Gastrocnemius medialis (tissue), 4 donors: Measurements from ENCODE around the gene KCNH6. TPM values are rescaled to one million over a fixed set of nuclear protein-coding genes. Genes with fewer than 3 reads are reported as not detected.

Experiments used
- ATAC-seq, 2 donors: fragments of 150-250 bp; one replicate each; pipeline ENCODE4 v1.9.1; 2016
- DNase-seq, 2 donors: peaks; one replicate each; pipeline ENCODE4 v3.0.0-alpha.2; 2019
- H3K27ac ChIP-seq, 4 donors: fragments of 200-600 bp; sonication (generic); 1 replicate in 1 of 4; 2 replicates in 3 of 4; pipeline ENCODE4 v1.5.1; 2016 to 2018; ENCODE audit warnings: mild to moderate bottlenecking in 2 of 4, moderate library complexity in 1 of 4
- H3K27me3 ChIP-seq, 3 donors: fragments of 200-600 bp; sonication (generic) in 2 of 3; 1 replicate in 1 of 3; 2 replicates in 2 of 3; pipeline versions ENCODE4 v1.5.1 to v1.6.0; 2016 to 2019; ENCODE audit warnings: mild to moderate bottlenecking in 1 of 3, moderate library complexity in 1 of 3
- H3K36me3 ChIP-seq, 2 donors: fragments of 200-600 bp; sonication (generic) in 1 of 2; one replicate each; pipeline ENCODE4 v1.5.1; 2017 to 2018
- H3K4me1 ChIP-seq, 2 donors: fragments of 200-600 bp; sonication (generic) in 1 of 2; one replicate each; pipeline ENCODE4 v1.5.1; 2016 to 2017; ENCODE audit warnings: mild to moderate bottlenecking in 2 of 2
- H3K4me3 ChIP-seq, 4 donors: fragments of 200-600 bp; sonication (generic) in 3 of 4; 1 replicate in 1 of 4; 2 replicates in 3 of 4; pipeline ENCODE4 v1.5.1; 2016 to 2019; ENCODE audit warnings: mild to moderate bottlenecking in 2 of 4
- H3K9me3 ChIP-seq, 3 donors: fragments of 200-600 bp; sonication (generic) in 2 of 3; 1 replicate in 1 of 3; 2 replicates in 2 of 3; pipeline ENCODE4 v1.5.1; 2016 to 2019
- CTCF ChIP-seq, 5 experiments: fragments of 450-650 bp in 3 of 5; fragments of 200-600 bp in 2 of 5; sonication (generic) in 2 of 5; IDR thresholded peaks in 4 of 5; conservative IDR thresholded peaks in 1 of 5; 1 replicate in 4 of 5; 2 replicates in 1 of 5; pipeline ENCODE4 v1.5.1; 2016 to 2019; ENCODE audit warnings: antibody characterized with exemption in 5 of 5, mild to moderate bottlenecking in 3 of 5, moderate library complexity in 3 of 5
- POLR2A ChIP-seq, 2 donors: fragments of 450-650 bp; IDR thresholded peaks; one replicate each; pipeline ENCODE4 v1.6.1; 2017; ENCODE audit warnings: antibody characterized with exemption in 2 of 2, mild to moderate bottlenecking in 2 of 2, moderate library complexity in 2 of 2
- in situ Hi-C, 4 donors: fragments of 200-750 bp; cut with MboI; loops; one replicate each; pipeline versions ENCODE4 v1.15.0 to v1.8.0; 2017; ENCODE audit warnings: low sequenced_read_pairs in 4 of 4
- intact Hi-C: fragments of 100-400 bp; cut with DNase I; formaldehyde crosslinking; loops from one replicate; pipeline ENCODE4 v1.15.1; 2023; ENCODE audit warnings: low total_unique reads
- total RNA-seq, 4 donors: library from RNA; depleted of rRNA; stranded (reverse); fragments of >200 nt; gene quantifications; one replicate each; pipeline versions ENCODE4 v1.1.0 to v1.2.3, GENCODE V29; 2016

KCNH6 gene
- total RNA-seq, 4 donors from 2014 or later: not detected

GRCh38 chr17:63571632-63572310 lies 48.6 kb downstream of the KCNH6 start:
- Histone ChIP-seq H3K27me3 (no peaks in the 10 kb centered on the region), H3K27ac (no peak overlapping the region), H3K9me3 (no peaks in the 10 kb centered on the region), H3K4me3 (no peak overlapping the region), H3K36me3 (no peaks in the 10 kb centered on the region), H3K4me1 (peaks cover 0 to 4% of the 10 kb centered on the region in 2 donors)
- in situ Hi-C loops (no loop called here), intact Hi-C loops (no loop called here)
- TF ChIP-seq CTCF (IDR thresholded peaks at IDR 0.05 in 4 of 5, conservative IDR thresholded peaks at IDR 0.05 in 1 of 5) (no peak), POLR2A (IDR thresholded peaks at IDR 0.05) (no peak)
- DNase-seq: no peak
- ATAC-seq: peak in 1 of 2 donors; percentile 33

GRCh38 chr17:63573634-63574033 lies 50.5 kb downstream of the KCNH6 start:
- TF ChIP-seq CTCF (IDR thresholded peaks at IDR 0.05 in 4 of 5, conservative IDR thresholded peaks at IDR 0.05 in 1 of 5) (peak in 1 of 5 experiments; percentile 7), POLR2A (IDR thresholded peaks at IDR 0.05) (no peak)
- Histone ChIP-seq H3K4me1 (peaks cover 0 to 4% of the 10 kb centered on the region in 2 donors), H3K4me3 (no peak overlapping the region), H3K9me3 (no peaks in the 10 kb centered on the region), H3K27me3 (no peaks in the 10 kb centered on the region), H3K27ac (no peak overlapping the region), H3K36me3 (no peaks in the 10 kb centered on the region)
- DNase-seq (no peak), ATAC-seq (no peak)
- intact Hi-C loops (no loop called here), in situ Hi-C loops (no loop called here)

GRCh38 chr17:63578027-63578768 lies 55.0 kb downstream of the KCNH6 start:
- intact Hi-C loops (no loop called here), in situ Hi-C loops (no loop called here)
- H3K27ac ChIP-seq: no peak overlapping the region
- no peaks in the 10 kb centered on the region for H3K27me3 ChIP-seq
- ATAC-seq (no peak), DNase-seq (no peak)
- H3K9me3 ChIP-seq: no peaks in the 10 kb centered on the region
- no peak overlapping the region for H3K4me3 ChIP-seq
- TF ChIP-seq POLR2A (IDR thresholded peaks at IDR 0.05) (no peak), CTCF (IDR thresholded peaks at IDR 0.05 in 4 of 5, conservative IDR thresholded peaks at IDR 0.05 in 1 of 5) (no peak)
- no peaks in the 10 kb centered on the region for H3K4me1 ChIP-seq
- H3K36me3 ChIP-seq: peaks cover 0 to 21% of the 10 kb centered on the region in 2 donors

GRCh38 chr17:63578769-63579111 lies 55.6 kb downstream of the KCNH6 start:
- Histone ChIP-seq H3K27ac (no peak overlapping the region), H3K27me3 (no peaks in the 10 kb centered on the region), H3K9me3 (no peaks in the 10 kb centered on the region), H3K4me1 (no peaks in the 10 kb centered on the region), H3K4me3 (no peak overlapping the region), H3K36me3 (peaks cover 0 to 25% of the 10 kb centered on the region in 2 donors)
- intact Hi-C loops: no loop called here
- no peak for DNase-seq
- TF ChIP-seq CTCF (IDR thresholded peaks at IDR 0.05 in 4 of 5, conservative IDR thresholded peaks at IDR 0.05 in 1 of 5): no peak
- no peak for TF ChIP-seq POLR2A (IDR thresholded peaks at IDR 0.05)
- in situ Hi-C loops: no loop called here
- no peak for ATAC-seq
